Caki2 (cell line): ENCODE measurements around the gene GUCY2D. TPM values are rescaled to one million over a fixed set of nuclear protein-coding genes. Genes with fewer than 3 reads are reported as not detected.
A peak's percentile ranks its signal among the peaks of the same experiment; 100 is the strongest.
"Not testable (repeated sequence)": the region's sequence is repeated elsewhere in the genome, so short reads cannot be mapped to it uniquely, and the experiment has no call there.

ENCODE experiments used
- DNase-seq: peaks from one replicate; pipeline ENCODE4 v3.0.0-alpha.2; 2015; ENCODE audit warnings: low read depth
- in situ Hi-C: cut with HindIII; loops from 2 replicates; pipeline ENCODE4 v1.10.0; 2016; ENCODE audit warnings: low sequenced_read_pairs, low pct_unique_long_range_greater_than_20kb, mixed read lengths
- total RNA-seq: library from RNA; depleted of rRNA; stranded (reverse); fragments of >200 nt; shearing (Covaris generic); gene quantifications from 2 replicates; pipeline ENCODE4 v1.2.3, GENCODE V29; 2014; ENCODE audit warnings: low replicate concordance

GUCY2D gene
- total RNA-seq, 1 experiment from 2014 or later, result not detected

GRCh38 chr17:8056232-8056975 lies 54.0 kb downstream of the GUCY2D start:
- in situ Hi-C loops, result no loop called here
- DNase-seq, result no peak

GRCh38 chr17:8056976-8057625 lies 54.7 kb downstream of the GUCY2D start:
- no peak for DNase-seq
- in situ Hi-C loops, result no loop called here

DNA sequence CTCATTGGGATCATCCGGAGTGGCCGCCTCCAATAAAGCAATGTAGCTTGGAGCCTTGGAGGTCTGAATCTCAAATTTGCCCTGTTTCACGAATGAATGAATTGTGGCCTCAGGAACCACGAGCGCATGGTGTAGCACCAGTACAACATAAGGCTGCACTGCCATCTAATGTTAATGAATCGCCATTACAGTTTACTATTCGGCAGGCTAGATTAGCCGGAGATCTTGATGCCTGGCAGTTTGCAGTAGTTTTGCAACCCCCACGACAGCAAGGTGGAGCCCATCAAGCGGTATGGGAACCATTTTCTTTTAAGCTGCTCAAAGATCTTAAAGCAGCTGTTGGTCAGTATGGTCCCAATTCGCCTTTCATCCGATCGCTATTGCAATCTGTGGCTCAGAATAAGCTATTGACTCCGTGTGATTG lies 55.3 kb downstream of the GUCY2D start:
- peak; percentile 50 for DNase-seq
- in situ Hi-C loops, result no loop called here

DNA sequence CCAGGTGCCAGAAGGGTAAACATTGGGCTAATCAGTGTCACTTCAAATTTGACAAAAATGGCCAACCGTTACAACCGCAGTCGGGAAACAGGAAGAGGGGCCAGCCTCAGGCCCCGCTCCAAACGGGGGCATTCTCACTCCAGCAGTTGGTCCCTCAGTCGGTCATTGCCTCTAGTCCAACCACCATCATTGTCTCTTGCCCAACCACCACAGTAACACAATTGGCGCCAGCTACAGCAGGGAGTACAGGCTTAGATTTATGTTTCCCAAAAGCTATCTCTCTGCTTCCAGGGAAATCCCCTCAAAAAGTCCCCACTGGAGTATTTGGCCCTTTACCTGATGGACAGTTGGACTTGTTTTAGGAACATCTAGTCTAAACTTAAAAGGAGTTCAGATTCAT lies 56.7 kb downstream of the GUCY2D start:
- in situ Hi-C loops, result no loop called here
- no peak for DNase-seq

- peak; percentile 31 for DNase-seq
- in situ Hi-C loops, result no loop called here
These were observed 57.9 kb downstream of the GUCY2D start for GRCh38 chr17:8060274-8060673.

DNA sequence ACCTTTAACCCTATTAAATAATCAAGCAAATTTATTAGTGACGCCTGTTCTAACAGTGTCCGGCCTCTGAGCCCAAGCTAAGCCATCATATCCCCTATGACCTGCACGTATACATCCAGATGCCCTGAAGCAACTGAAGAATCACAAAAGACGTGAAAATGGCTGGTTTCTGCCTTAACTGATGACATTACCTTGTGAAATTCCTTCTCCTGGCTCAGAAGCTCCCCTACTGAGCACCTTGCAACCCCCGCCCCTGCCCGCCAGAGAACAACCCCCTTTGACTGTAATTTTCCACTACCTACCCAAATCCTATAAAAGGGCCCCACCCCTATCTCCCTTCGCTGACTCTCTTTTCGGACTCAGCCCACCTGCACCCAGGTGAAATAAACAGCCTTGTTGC lies 59.4 kb downstream of the GUCY2D start:
- DNase-seq, in situ Hi-C loops: not testable (repeated sequence)

DNA sequence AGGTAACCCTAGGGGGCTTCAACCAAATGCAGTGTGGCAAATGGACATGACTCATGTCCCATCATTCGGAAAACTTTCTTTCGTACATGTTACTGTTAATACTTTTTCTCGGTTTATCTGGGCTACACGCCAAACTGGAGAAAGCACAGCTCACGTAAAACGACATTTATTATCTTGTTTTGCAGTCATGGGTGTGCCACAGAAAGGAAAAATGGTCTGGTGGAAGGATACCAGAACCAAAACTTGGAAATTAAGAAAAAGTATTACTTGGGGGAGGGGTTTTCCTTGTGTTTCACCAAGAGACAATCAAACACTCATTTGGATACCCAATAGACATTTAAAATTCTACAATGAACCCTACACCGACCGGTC lies 60.0 kb downstream of the GUCY2D start:
- DNase-seq, result no peak
- in situ Hi-C loops, result no loop called here

GRCh38 chr17:8062807-8063483 lies 60.5 kb downstream of the GUCY2D start:
- no peak for DNase-seq
- in situ Hi-C loops, result no loop called here

- in situ Hi-C loops, result no loop called here
- no peak for DNase-seq
These were observed 61.5 kb downstream of the GUCY2D start for GRCh38 chr17:8063761-8064534.

DNA sequence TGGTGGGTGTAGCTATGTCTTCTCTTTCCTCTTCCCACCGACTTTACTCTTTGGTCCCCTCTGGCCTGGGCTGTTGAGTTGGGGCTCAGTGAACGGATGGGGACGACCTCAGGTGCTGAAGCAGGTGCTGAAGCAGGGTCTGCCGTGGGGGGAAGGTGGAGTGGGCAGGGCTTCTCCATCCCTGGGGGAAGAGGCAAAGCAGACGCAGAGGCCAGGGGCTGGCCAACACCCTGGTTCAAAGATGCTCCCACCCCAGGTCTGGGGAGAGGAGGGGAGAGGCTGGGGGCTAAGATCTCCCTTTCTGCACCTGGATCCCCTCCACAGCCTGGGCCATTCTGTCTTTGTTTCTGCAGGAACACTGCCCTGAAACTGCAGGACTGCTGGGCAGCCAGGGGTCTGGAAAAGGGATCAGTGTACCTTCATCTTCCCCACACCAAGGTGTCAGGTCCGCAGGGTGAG lies 62.2 kb downstream of the GUCY2D start:
- no peak for DNase-seq
- in situ Hi-C loops, result no loop called here

- no peak for DNase-seq
- in situ Hi-C loops, result no loop called here
These were observed 64.7 kb downstream of the GUCY2D start for GRCh38 chr17:8066841-8067775.

DNA sequence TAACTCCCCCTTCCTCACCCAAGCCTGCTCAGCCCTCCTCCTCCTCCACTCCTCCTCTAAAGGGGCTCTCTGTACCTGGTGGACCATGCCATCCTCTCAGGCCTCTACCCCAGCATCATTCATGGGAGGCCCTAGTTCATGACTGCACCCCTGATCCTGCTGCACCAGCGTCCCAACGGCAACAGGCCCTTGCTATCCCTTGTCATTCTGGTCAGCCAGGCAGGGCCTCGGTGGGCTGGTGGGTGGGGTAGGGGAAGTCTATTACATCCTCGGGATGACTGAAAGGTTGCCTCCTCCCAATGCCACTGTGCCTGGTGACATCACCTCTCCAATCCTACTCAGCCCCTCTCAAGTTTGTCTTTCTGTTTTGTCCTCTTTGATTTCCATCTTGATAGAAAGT lies 65.4 kb downstream of the GUCY2D start:
- DNase-seq, result no peak
- in situ Hi-C loops, result no loop called here

GRCh38 chr17:8068736-8069586 lies 66.5 kb downstream of the GUCY2D start:
- in situ Hi-C loops, result no loop called here
- no peak for DNase-seq

DNA sequence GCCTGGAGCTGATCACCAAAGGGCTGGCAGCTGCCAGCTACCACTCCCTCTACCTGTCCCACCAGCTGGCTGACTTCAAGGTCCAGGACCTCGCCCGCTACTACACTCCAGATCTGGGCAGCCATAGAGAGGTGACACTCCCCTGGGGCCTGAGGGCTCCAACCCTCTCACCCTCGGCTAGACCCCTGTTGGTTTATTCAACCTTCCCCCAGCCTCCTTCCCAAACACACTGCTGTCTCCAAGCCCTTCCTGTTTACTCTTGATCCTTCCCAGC lies 67.1 kb downstream of the GUCY2D start:
- no peak for DNase-seq
- in situ Hi-C loops, result no loop called here
